IMR-90 (cell line): Measurements from ENCODE around the gene SLC25A25. TPM values are rescaled to one million over a fixed set of nuclear protein-coding genes. Genes with fewer than 3 reads are reported as not detected.

Experiments
- ATAC-seq: fragments of 200-7000 bp; cut with Tn5 transposase; 2 replicates; pipeline ENCODE4 v1.9.1; 2020; ENCODE audit warnings: low read depth, mild to moderate bottlenecking, moderate library complexity
- BruUV-seq: library from RNA; stranded (reverse); fragments of 400-500 nt; replicated peaks from 2 replicates; lab custom pipeline; 2021; lab: Mats Ljungman, UMichigan
- CTCF ChIA-PET: fragments of 300-600 bp; formaldehyde crosslinking; extraction: SDS; loops from one replicate; lab custom pipeline; 2021; ENCODE audit warnings: antibody characterized with exemption; lab: Yijun Ruan, JAX
- POLR2A ChIA-PET: fragments of 300-600 bp; sonication (Branson Sonifier 250); formaldehyde crosslinking; loops from one replicate; lab custom pipeline; 2022; ENCODE audit warnings: antibody characterized with exemption; ENCODE audit not compliant: unreplicated experiment; lab: Charles Lee
- DNase-seq: peaks from one replicate; pipeline ENCODE4 v3.0.0; 2013
- H2AFZ ChIP-seq: replicated peaks from 2 replicates; pipeline ENCODE3; 2013; ENCODE audit warnings: low read length, mild to moderate bottlenecking; ENCODE audit not compliant: poor library complexity
- H2AK5ac ChIP-seq: 2 replicates; pipeline ENCODE4 v1.6.1; 2013; ENCODE audit warnings: low read depth, low read length, inconsistent platforms
- H2AK9ac ChIP-seq: replicated peaks from 2 replicates; pipeline ENCODE3; 2013; ENCODE audit warnings: mild to moderate bottlenecking, low read depth, low read length, moderate library complexity; ENCODE audit not compliant: poor library complexity
- H2BK120ac ChIP-seq: 2 replicates; pipeline ENCODE4 v1.6.1; 2013; ENCODE audit warnings: low read depth, low read length, inconsistent platforms
- H2BK15ac ChIP-seq: 3 replicates; pipeline ENCODE4 v1.6.1; 2013; ENCODE audit warnings: low read depth, low read length, inconsistent platforms
- H2BK20ac ChIP-seq: 2 replicates; pipeline ENCODE4 v1.6.1; 2013; ENCODE audit warnings: low read depth, mild to moderate bottlenecking, inconsistent platforms, low read length, moderate library complexity
- H2BK5ac ChIP-seq: 2 replicates; pipeline ENCODE4 v1.6.1; 2013; ENCODE audit warnings: mild to moderate bottlenecking, low read depth, low read length, inconsistent platforms; ENCODE audit not compliant: poor library complexity, severe bottlenecking
- H3K14ac ChIP-seq: replicated peaks from 2 replicates; pipeline ENCODE4 v1.6.1; 2013; ENCODE audit warnings: low read depth, low read length, inconsistent platforms
- H3K18ac ChIP-seq: 2 replicates; pipeline ENCODE4 v1.6.1; 2013; ENCODE audit warnings: low read depth, low read length, control low read depth
- H3K23ac ChIP-seq: 2 replicates; pipeline ENCODE4 v1.6.1; 2013; ENCODE audit warnings: low read depth, low read length, inconsistent platforms
- H3K27ac ChIP-seq: 2 replicates; pipeline ENCODE4 v1.5.1; 2013; ENCODE audit warnings: mild to moderate bottlenecking, control low read depth, low read length; ENCODE audit not compliant: insufficient read depth
- H3K27me3 ChIP-seq: 2 replicates; pipeline ENCODE4 v1.6.1; 2013; ENCODE audit warnings: low read length; ENCODE audit not compliant: control insufficient read depth, insufficient read depth
- H3K36me3 ChIP-seq: 2 replicates; pipeline ENCODE4 v1.6.1; 2013; ENCODE audit warnings: low read length, mixed read lengths; ENCODE audit not compliant: control insufficient read depth, insufficient read depth
- H3K4ac ChIP-seq: 2 replicates; pipeline ENCODE4 v1.6.1; 2013; ENCODE audit warnings: low read depth, low read length, inconsistent platforms
- H3K4me1 ChIP-seq: 2 replicates; pipeline ENCODE4 v1.6.1; 2013; ENCODE audit warnings: low read length, mixed read lengths; ENCODE audit not compliant: control insufficient read depth, insufficient read depth
- H3K4me2 ChIP-seq: 2 replicates; pipeline ENCODE4 v1.6.1; 2013; ENCODE audit warnings: low read depth, mild to moderate bottlenecking, control low read depth, low read length, moderate library complexity
- H3K4me3 ChIP-seq: 2 replicates; pipeline ENCODE4 v1.5.1; 2013; ENCODE audit warnings: low read depth, mild to moderate bottlenecking, control low read depth, low read length, moderate library complexity; ENCODE audit not compliant: insufficient read depth
- H3K56ac ChIP-seq: 2 replicates; pipeline ENCODE4 v1.6.1; 2013; ENCODE audit warnings: low read length, inconsistent platforms; ENCODE audit not compliant: insufficient read depth; ENCODE audit errors: extremely low read depth
- H3K79me1 ChIP-seq, 2 experiments: 2 replicates each; pipeline ENCODE4 v1.6.1; 2013; ENCODE audit warnings: low read length in 2 of 2, inconsistent platforms in 1 of 2, low read depth in 1 of 2
- H3K9ac ChIP-seq: 2 replicates; pipeline ENCODE4 v1.6.1; 2013; ENCODE audit warnings: low read depth, low read length, control low read depth
- H3K9me1 ChIP-seq: 2 replicates; pipeline ENCODE4 v1.6.1; 2013; ENCODE audit warnings: low read length, inconsistent platforms; ENCODE audit not compliant: insufficient read depth
- H3K9me3 ChIP-seq: 2 replicates; pipeline ENCODE4 v1.6.1; 2013; ENCODE audit warnings: low read length; ENCODE audit not compliant: control insufficient read depth, insufficient read depth
- H4K20me1 ChIP-seq: 2 replicates; pipeline ENCODE4 v1.6.1; 2013; ENCODE audit warnings: low read length, inconsistent platforms; ENCODE audit not compliant: insufficient read depth
- H4K5ac ChIP-seq: 2 replicates; pipeline ENCODE4 v1.6.1; 2013; ENCODE audit warnings: mild to moderate bottlenecking, low read depth, low read length, control low read depth
- H4K8ac ChIP-seq, 2 experiments: 2 replicates each; pipeline ENCODE4 v1.6.1; 2013; ENCODE audit warnings: low read depth in 2 of 2, low read length in 2 of 2, control low read depth in 1 of 2, inconsistent platforms in 1 of 2
- H4K91ac ChIP-seq: 2 replicates; pipeline ENCODE4 v1.6.1; 2013; ENCODE audit warnings: low read depth, low read length, inconsistent platforms; ENCODE audit not compliant: insufficient read depth
- BHLHE40 ChIP-seq: fragments of 150-350 bp; IDR thresholded peaks from 2 replicates; pipeline ENCODE4 v1.6.1; 2016; ENCODE audit warnings: mild to moderate bottlenecking, low read depth, low read length
- CEBPB ChIP-seq: IDR thresholded peaks from 2 replicates; pipeline ENCODE4 v1.6.1; 2012; ENCODE audit warnings: low read depth, low read length, improper control_type of control experiment
- CHD1 ChIP-seq: IDR thresholded peaks from 2 replicates; pipeline ENCODE4 v1.6.1; 2012; ENCODE audit warnings: low read depth, low read length, improper control_type of control experiment
- CTCF ChIP-seq: conservative IDR thresholded peaks from 2 replicates; pipeline ENCODE4 v1.5.1; 2012; ENCODE audit warnings: mild to moderate bottlenecking, low read depth, low read length, improper control_type of control experiment
- MAFK ChIP-seq: IDR thresholded peaks from 2 replicates; pipeline ENCODE4 v1.6.1; 2012; ENCODE audit warnings: low read depth, low read length, improper control_type of control experiment
- MXI1 ChIP-seq: IDR thresholded peaks from 2 replicates; pipeline ENCODE4 v1.6.1; 2012; ENCODE audit warnings: low read depth, mild to moderate bottlenecking, low read length, moderate library complexity, borderline replicate concordance
- POLR2A ChIP-seq: IDR thresholded peaks from 2 replicates; pipeline ENCODE4 v1.6.1; 2012; ENCODE audit warnings: mild to moderate bottlenecking, low read depth, low read length
- RAD21 ChIP-seq: IDR thresholded peaks from 2 replicates; pipeline ENCODE4 v1.6.1; 2012; ENCODE audit warnings: low read length, improper control_type of control experiment
- RFX5 ChIP-seq: IDR thresholded peaks from 2 replicates; pipeline ENCODE4 v1.8.0; 2012; ENCODE audit warnings: low read depth, mild to moderate bottlenecking, low read length, moderate library complexity
- SMC3 ChIP-seq: fragments of 150-350 bp; IDR thresholded peaks from 2 replicates; pipeline ENCODE4 v1.6.1; 2016; ENCODE audit warnings: low read depth, mild to moderate bottlenecking, antibody characterized with exemption, low read length, moderate library complexity
- WGBS, 2 experiments: methylation state at CpG; one replicate each; pipeline versions ENCODE4 v1.1.5 to v1.1.7; 2013; ENCODE audit warnings: missing lambda C conversion rate in 2 of 2; ENCODE audit not compliant: insufficient read length in 1 of 2; ENCODE audit errors: extremely low coverage in 2 of 2; 5-methylcytosine and 5-hydroxymethylcytosine counted together
- dilution Hi-C: fragments of 300-500 bp; cut with HindIII; formaldehyde crosslinking; loops from one replicate; pipeline ENCODE4 v1.14.3; 2018; ENCODE audit warnings: low sequenced_read_pairs; ENCODE audit not compliant: unreplicated experiment
- in situ Hi-C: fragments of 300-500 bp; cut with MboI; formaldehyde crosslinking; loops from 3 replicates; pipeline ENCODE4 v1.14.3; 2019; ENCODE audit warnings: low sequenced_read_pairs, inconsistent platforms, mixed read lengths
- intact Hi-C: fragments of 100-400 bp; cut with micrococcal nuclease; formaldehyde crosslinking; loops from 2 replicates; pipeline ENCODE4 v1.10.0; 2022
- polyA plus RNA-seq, 3 experiments: library from polyadenylated mRNA; depleted of rRNA; stranded (reverse); fragments of >200 nt; gene quantifications; 2 replicates each; pipeline ENCODE4 v1.2.3, GENCODE V29; 2012; ENCODE audit warnings: low replicate concordance in 1 of 3
- total RNA-seq: library from RNA; depleted of rRNA; stranded (reverse); fragments of >200 nt; gene quantifications from 2 replicates; pipeline ENCODE4 v1.2.3, GENCODE V29; 2012
- TF ChIP-seq, protein P1 (sequence below): fragments of 150-350 bp; IDR thresholded peaks from 2 replicates; pipeline ENCODE4 v1.6.1; 2016; ENCODE audit warnings: low read depth, mild to moderate bottlenecking, low read length, moderate library complexity, borderline replicate concordance

The SLC25A25 gene
- total and polyA plus RNA-seq, 2 of the 4 experiments (the other 2 are of a cell fraction): 14.0 to 17.9 TPM

- H4K91ac ChIP-seq: no peak overlapping the region
- no peaks in the 10 kb centered on the region for H3K4me1 ChIP-seq
- no peak overlapping the region for H3K27ac ChIP-seq
- H3K18ac ChIP-seq: no peak overlapping the region
- intact Hi-C loops: no loop called here
- no peak overlapping the region for H4K5ac ChIP-seq
- H3K14ac ChIP-seq: no peak overlapping the region
- H2BK20ac ChIP-seq: no peak overlapping the region
- H2BK15ac ChIP-seq: no peak overlapping the region
- DNase-seq (no peak), ATAC-seq (no peak)
- 67% methylated on average over 5 of the region's 20 CpGs; no CpG with 5 or more reads in 1 of the 2 experiments for WGBS, 2 experiments
- TF ChIP-seq CTCF (no peak), POLR2A (no peak), SMC3 (no peak), RAD21 (no peak), RFX5 (no peak), BHLHE40 (no peak), CEBPB (no peak), CHD1 (no peak), MXI1 (no peak), MAFK (no peak)
- TF ChIP-seq, protein P1, sequence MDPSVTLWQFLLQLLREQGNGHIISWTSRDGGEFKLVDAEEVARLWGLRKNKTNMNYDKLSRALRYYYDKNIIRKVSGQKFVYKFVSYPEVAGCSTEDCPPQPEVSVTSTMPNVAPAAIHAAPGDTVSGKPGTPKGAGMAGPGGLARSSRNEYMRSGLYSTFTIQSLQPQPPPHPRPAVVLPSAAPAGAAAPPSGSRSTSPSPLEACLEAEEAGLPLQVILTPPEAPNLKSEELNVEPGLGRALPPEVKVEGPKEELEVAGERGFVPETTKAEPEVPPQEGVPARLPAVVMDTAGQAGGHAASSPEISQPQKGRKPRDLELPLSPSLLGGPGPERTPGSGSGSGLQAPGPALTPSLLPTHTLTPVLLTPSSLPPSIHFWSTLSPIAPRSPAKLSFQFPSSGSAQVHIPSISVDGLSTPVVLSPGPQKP: no peak
- no peak overlapping the region for H3K4me2 ChIP-seq
- CTCF ChIA-PET: interaction anchor here (1.0 kb wide), 1 partner anchor 8 kb away, joined by 3 read pairs; no protein-coding TSS in a partner anchor
- peaks cover 43% of the 10 kb centered on the region for H3K36me3 ChIP-seq
- H2AK5ac ChIP-seq: no peak overlapping the region
- H3K23ac ChIP-seq: no peak overlapping the region
- H4K20me1 ChIP-seq: peaks cover 20% of the 10 kb centered on the region
- H4K8ac ChIP-seq: no peak overlapping the region
- no peak overlapping the region for H2BK5ac ChIP-seq
- H2AK9ac ChIP-seq: no peak overlapping the region
- dilution Hi-C loops: no loop called here
- H3K9me1 ChIP-seq: no peaks in the 10 kb centered on the region
- no peak overlapping the region for H3K4ac ChIP-seq
- in situ Hi-C loops: no loop called here
- no TSS peak for BruUV-seq
- H3K4me3 ChIP-seq: no peak overlapping the region
- H3K56ac ChIP-seq: no peak overlapping the region
- H2BK120ac ChIP-seq: no peak overlapping the region
- H3K9me3 ChIP-seq: no peaks in the 10 kb centered on the region
- H3K27me3 ChIP-seq: no peaks in the 10 kb centered on the region
- no peak overlapping the region for H2AFZ ChIP-seq
- peaks cover 5 to 22% of the 10 kb centered on the region in 2 experiments; a peak in 1 of 4 replicates for H3K79me1 ChIP-seq
- no peak overlapping the region for H3K9ac ChIP-seq
- POLR2A ChIA-PET: no interaction called here
Measured at GRCh38 chr9:128109050-128109709, 41.1 kb downstream of the SLC25A25 start.
